Neural crest cell (in vitro differentiated cells): Measurements from ENCODE around the gene UBE2K. TPM values are rescaled to one million over a fixed set of nuclear protein-coding genes. Genes with fewer than 3 reads are reported as not detected.

Source experiments
- DNase-seq: peaks from one replicate; pipeline ENCODE4 v3.0.0; 2021; ENCODE audit warnings: low read depth, mixed read lengths, low spot score
- H3K27ac Mint-ChIP-seq: one replicate; pipeline ENCODE4 v1.8.0; 2021; ENCODE audit warnings: mild to moderate bottlenecking, mixed read lengths; ENCODE audit not compliant: unreplicated experiment
- H3K27me3 Mint-ChIP-seq: 2 replicates; pipeline ENCODE4 v1.8.0; 2021; ENCODE audit warnings: low read depth, mild to moderate bottlenecking, mixed read lengths
- H3K36me3 Mint-ChIP-seq: 2 replicates; pipeline ENCODE4 v1.8.0; 2021; ENCODE audit warnings: low read depth, mild to moderate bottlenecking, mixed read lengths
- H3K4me1 Mint-ChIP-seq: 2 replicates; pipeline ENCODE4 v1.8.0; 2021; ENCODE audit warnings: mixed read lengths
- H3K4me3 Mint-ChIP-seq: one replicate; pipeline ENCODE4 v1.8.0; 2021; ENCODE audit warnings: mild to moderate bottlenecking, mixed read lengths
- H3K9me3 Mint-ChIP-seq: 2 replicates; pipeline ENCODE4 v1.8.0; 2021; ENCODE audit warnings: mixed read lengths
- total RNA-seq: library from RNA; stranded (reverse); gene quantifications from 2 replicates; pipeline ENCODE4 v1.2.1, GENCODE V29; 2021
- TF ChIP-seq, protein P1 (sequence below): fragments of 200-600 bp; sonication (generic); conservative IDR thresholded peaks from 2 replicates; pipeline ENCODE4 v1.5.0; 2021; ENCODE audit warnings: antibody characterized with exemption, mild to moderate bottlenecking

UBE2K gene
- total RNA-seq, 1 donor from 2014 or later = 79.3 TPM

- H3K4me3 Mint-ChIP-seq = no peak overlapping the region
- H3K9me3 Mint-ChIP-seq = no peaks in the 10 kb centered on the region
- H3K27me3 Mint-ChIP-seq = no peaks in the 10 kb centered on the region
- H3K27ac Mint-ChIP-seq = peak overlapping the region; percentile 52
- H3K36me3 Mint-ChIP-seq = peaks cover 2% of the 10 kb centered on the region
- no peak for DNase-seq
- TF ChIP-seq, protein P1, sequence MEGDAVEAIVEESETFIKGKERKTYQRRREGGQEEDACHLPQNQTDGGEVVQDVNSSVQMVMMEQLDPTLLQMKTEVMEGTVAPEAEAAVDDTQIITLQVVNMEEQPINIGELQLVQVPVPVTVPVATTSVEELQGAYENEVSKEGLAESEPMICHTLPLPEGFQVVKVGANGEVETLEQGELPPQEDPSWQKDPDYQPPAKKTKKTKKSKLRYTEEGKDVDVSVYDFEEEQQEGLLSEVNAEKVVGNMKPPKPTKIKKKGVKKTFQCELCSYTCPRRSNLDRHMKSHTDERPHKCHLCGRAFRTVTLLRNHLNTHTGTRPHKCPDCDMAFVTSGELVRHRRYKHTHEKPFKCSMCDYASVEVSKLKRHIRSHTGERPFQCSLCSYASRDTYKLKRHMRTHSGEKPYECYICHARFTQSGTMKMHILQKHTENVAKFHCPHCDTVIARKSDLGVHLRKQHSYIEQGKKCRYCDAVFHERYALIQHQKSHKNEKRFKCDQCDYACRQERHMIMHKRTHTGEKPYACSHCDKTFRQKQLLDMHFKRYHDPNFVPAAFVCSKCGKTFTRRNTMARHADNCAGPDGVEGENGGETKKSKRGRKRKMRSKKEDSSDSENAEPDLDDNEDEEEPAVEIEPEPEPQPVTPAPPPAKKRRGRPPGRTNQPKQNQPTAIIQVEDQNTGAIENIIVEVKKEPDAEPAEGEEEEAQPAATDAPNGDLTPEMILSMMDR = no peak
- peaks cover 13% of the 10 kb centered on the region for H3K4me1 Mint-ChIP-seq
These were observed 122.2 kb downstream of the UBE2K start for GRCh38 chr4:39820186-39820585.

GRCh38 chr4:39821951-39822350, 124.0 kb downstream of the UBE2K start:
- no peak overlapping the region for H3K27ac Mint-ChIP-seq
- peaks cover 13% of the 10 kb centered on the region for H3K4me1 Mint-ChIP-seq
- H3K27me3 Mint-ChIP-seq = no peaks in the 10 kb centered on the region
- TF ChIP-seq, protein P1 = no peak
- H3K4me3 Mint-ChIP-seq = no peak overlapping the region
- H3K9me3 Mint-ChIP-seq = no peaks in the 10 kb centered on the region
- peaks cover 2% of the 10 kb centered on the region for H3K36me3 Mint-ChIP-seq
- DNase-seq = no peak

- TF ChIP-seq, protein P1 = no peak
- H3K36me3 Mint-ChIP-seq = peaks cover 3% of the 10 kb centered on the region
- H3K4me1 Mint-ChIP-seq = peaks cover 13% of the 10 kb centered on the region
- no peaks in the 10 kb centered on the region for H3K27me3 Mint-ChIP-seq
- no peak for DNase-seq
- H3K4me3 Mint-ChIP-seq = no peak overlapping the region
- H3K27ac Mint-ChIP-seq = no peak overlapping the region
- H3K9me3 Mint-ChIP-seq = no peaks in the 10 kb centered on the region
These were observed 124.7 kb downstream of the UBE2K start for GRCh38 chr4:39822662-39823061.

DNA sequence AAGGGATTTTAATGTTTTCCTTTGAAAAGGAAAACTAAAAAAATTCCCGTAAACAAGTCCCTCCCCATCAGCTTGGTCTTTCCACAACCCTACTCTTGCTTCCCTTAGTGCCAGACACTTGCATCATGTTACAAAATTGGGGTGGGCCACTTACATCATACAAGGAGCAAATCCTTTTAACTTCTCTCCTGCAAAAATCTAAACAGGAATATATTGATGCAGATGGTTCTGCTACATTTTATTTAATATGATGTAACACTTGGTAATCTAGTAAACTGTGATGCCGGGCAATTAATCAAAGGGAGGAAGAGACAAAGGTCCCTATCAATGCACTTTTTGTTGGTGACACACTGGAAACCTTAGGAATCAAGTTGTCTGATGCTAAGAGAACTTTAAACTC, 125.3 kb downstream of the UBE2K start:
- Mint-ChIP-seq H3K36me3 (peaks cover 8% of the 10 kb centered on the region), H3K27me3 (no peaks in the 10 kb centered on the region), H3K4me1 (peaks cover 13% of the 10 kb centered on the region), H3K27ac (no peak overlapping the region), H3K4me3 (no peak overlapping the region), H3K9me3 (no peaks in the 10 kb centered on the region)
- TF ChIP-seq, protein P1 = no peak
- DNase-seq = no peak

DNA sequence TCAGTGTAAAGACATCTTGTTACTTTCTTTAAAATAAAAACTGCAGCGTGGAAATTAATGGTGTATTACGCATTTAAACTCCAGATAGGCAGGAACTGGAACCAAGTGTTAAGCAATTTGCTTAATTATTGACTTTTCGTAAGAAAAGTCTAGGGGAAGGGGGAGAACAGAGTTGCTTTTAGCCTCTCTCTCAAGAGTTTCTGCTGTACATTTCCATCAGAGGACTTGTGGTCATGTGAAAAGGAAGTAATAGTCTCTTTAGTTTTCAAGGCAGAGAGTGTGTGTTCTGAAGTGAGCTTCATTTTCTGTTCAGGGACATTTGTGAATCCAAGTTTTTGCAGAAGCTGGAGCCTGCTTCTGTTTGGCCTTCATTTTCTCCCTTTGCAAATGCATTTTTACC, 127.2 kb downstream of the UBE2K start:
- Mint-ChIP-seq H3K4me1 (peaks cover 11% of the 10 kb centered on the region), H3K27ac (no peak overlapping the region), H3K9me3 (no peaks in the 10 kb centered on the region), H3K36me3 (peaks cover 17% of the 10 kb centered on the region), H3K27me3 (no peaks in the 10 kb centered on the region), H3K4me3 (no peak overlapping the region)
- TF ChIP-seq, protein P1 = no peak
- DNase-seq = no peak
